ENCODE results near the gene ENTHD1.

DNA sequence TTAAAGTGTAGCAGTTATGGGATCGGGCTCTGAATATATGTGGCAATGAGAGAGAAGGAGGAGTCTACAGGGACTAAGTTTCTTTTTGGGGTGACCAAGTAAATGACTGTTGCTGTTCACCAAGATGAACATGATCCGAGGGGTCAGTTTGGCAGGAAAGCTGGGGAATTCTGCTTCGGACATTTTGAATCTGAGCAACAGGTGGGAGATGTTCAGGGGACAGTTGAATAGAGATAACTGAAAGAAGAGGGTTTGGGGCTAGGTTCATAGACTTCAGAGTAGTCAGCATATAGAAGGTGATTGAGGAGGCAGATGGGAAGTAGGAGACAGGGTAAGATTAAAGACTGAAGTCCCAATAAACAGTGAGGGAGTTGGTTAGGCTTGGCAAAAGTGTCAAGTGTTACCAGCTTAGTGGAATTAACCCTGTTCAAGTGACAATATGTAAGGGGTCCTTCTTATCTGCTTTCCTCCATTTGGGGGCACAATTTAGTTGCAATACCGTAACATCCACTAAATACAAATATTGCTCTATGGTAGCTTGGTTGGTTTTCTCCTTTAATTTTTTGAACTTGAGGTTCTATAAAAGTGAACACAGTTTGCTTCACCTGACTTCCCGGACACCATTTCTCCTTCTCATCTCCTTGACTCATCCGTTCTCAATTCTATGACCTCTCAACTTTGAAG is 2.9 kb upstream of the ENTHD1 start:
- TF ChIP-seq, protein P1, sequence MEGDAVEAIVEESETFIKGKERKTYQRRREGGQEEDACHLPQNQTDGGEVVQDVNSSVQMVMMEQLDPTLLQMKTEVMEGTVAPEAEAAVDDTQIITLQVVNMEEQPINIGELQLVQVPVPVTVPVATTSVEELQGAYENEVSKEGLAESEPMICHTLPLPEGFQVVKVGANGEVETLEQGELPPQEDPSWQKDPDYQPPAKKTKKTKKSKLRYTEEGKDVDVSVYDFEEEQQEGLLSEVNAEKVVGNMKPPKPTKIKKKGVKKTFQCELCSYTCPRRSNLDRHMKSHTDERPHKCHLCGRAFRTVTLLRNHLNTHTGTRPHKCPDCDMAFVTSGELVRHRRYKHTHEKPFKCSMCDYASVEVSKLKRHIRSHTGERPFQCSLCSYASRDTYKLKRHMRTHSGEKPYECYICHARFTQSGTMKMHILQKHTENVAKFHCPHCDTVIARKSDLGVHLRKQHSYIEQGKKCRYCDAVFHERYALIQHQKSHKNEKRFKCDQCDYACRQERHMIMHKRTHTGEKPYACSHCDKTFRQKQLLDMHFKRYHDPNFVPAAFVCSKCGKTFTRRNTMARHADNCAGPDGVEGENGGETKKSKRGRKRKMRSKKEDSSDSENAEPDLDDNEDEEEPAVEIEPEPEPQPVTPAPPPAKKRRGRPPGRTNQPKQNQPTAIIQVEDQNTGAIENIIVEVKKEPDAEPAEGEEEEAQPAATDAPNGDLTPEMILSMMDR (IDR thresholded peaks at IDR 0.05) = no peak
- no peak for TF ChIP-seq EP300 (IDR thresholded peaks at IDR 0.05)
- TF ChIP-seq POLR2A (IDR thresholded peaks at IDR 0.05) = no peak

Measured in suprapubic skin (tissue), 3 donors.